IMR-90 (cell line): ENCODE data around the gene LRFN2. TPM values are rescaled to one million over a fixed set of nuclear protein-coding genes. Genes with fewer than 3 reads are reported as not detected.

Source experiments
- ATAC-seq: fragments of 200-7000 bp; cut with Tn5 transposase; 2 replicates; pipeline ENCODE4 v1.9.1; 2020; ENCODE audit warnings: low read depth, mild to moderate bottlenecking, moderate library complexity
- BruUV-seq: library from RNA; stranded (reverse); fragments of 400-500 nt; replicated peaks from 2 replicates; lab custom pipeline; 2021; lab: Mats Ljungman, UMichigan
- CTCF ChIA-PET: fragments of 300-600 bp; formaldehyde crosslinking; extraction: SDS; loops from one replicate; lab custom pipeline; 2021; ENCODE audit warnings: antibody characterized with exemption; lab: Yijun Ruan, JAX
- POLR2A ChIA-PET: fragments of 300-600 bp; sonication (Branson Sonifier 250); formaldehyde crosslinking; loops from one replicate; lab custom pipeline; 2022; ENCODE audit warnings: antibody characterized with exemption; ENCODE audit not compliant: unreplicated experiment; lab: Charles Lee
- DNase-seq: peaks from one replicate; pipeline ENCODE4 v3.0.0; 2013
- H2AFZ ChIP-seq: replicated peaks from 2 replicates; pipeline ENCODE3; 2013; ENCODE audit warnings: low read length, mild to moderate bottlenecking; ENCODE audit not compliant: poor library complexity
- H2AK5ac ChIP-seq: 2 replicates; pipeline ENCODE4 v1.6.1; 2013; ENCODE audit warnings: low read depth, low read length, inconsistent platforms
- H2AK9ac ChIP-seq: replicated peaks from 2 replicates; pipeline ENCODE3; 2013; ENCODE audit warnings: mild to moderate bottlenecking, low read depth, low read length, moderate library complexity; ENCODE audit not compliant: poor library complexity
- H2BK120ac ChIP-seq: 2 replicates; pipeline ENCODE4 v1.6.1; 2013; ENCODE audit warnings: low read depth, low read length, inconsistent platforms
- H2BK15ac ChIP-seq: 3 replicates; pipeline ENCODE4 v1.6.1; 2013; ENCODE audit warnings: low read depth, low read length, inconsistent platforms
- H2BK20ac ChIP-seq: 2 replicates; pipeline ENCODE4 v1.6.1; 2013; ENCODE audit warnings: low read depth, mild to moderate bottlenecking, inconsistent platforms, low read length, moderate library complexity
- H2BK5ac ChIP-seq: 2 replicates; pipeline ENCODE4 v1.6.1; 2013; ENCODE audit warnings: mild to moderate bottlenecking, low read depth, low read length, inconsistent platforms; ENCODE audit not compliant: poor library complexity, severe bottlenecking
- H3K14ac ChIP-seq: replicated peaks from 2 replicates; pipeline ENCODE4 v1.6.1; 2013; ENCODE audit warnings: low read depth, low read length, inconsistent platforms
- H3K18ac ChIP-seq: 2 replicates; pipeline ENCODE4 v1.6.1; 2013; ENCODE audit warnings: low read depth, low read length, control low read depth
- H3K23ac ChIP-seq: 2 replicates; pipeline ENCODE4 v1.6.1; 2013; ENCODE audit warnings: low read depth, low read length, inconsistent platforms
- H3K27ac ChIP-seq: 2 replicates; pipeline ENCODE4 v1.5.1; 2013; ENCODE audit warnings: mild to moderate bottlenecking, control low read depth, low read length; ENCODE audit not compliant: insufficient read depth
- H3K27me3 ChIP-seq: 2 replicates; pipeline ENCODE4 v1.6.1; 2013; ENCODE audit warnings: low read length; ENCODE audit not compliant: control insufficient read depth, insufficient read depth
- H3K36me3 ChIP-seq: 2 replicates; pipeline ENCODE4 v1.6.1; 2013; ENCODE audit warnings: low read length, mixed read lengths; ENCODE audit not compliant: control insufficient read depth, insufficient read depth
- H3K4ac ChIP-seq: 2 replicates; pipeline ENCODE4 v1.6.1; 2013; ENCODE audit warnings: low read depth, low read length, inconsistent platforms
- H3K4me1 ChIP-seq: 2 replicates; pipeline ENCODE4 v1.6.1; 2013; ENCODE audit warnings: low read length, mixed read lengths; ENCODE audit not compliant: control insufficient read depth, insufficient read depth
- H3K4me2 ChIP-seq: 2 replicates; pipeline ENCODE4 v1.6.1; 2013; ENCODE audit warnings: low read depth, mild to moderate bottlenecking, control low read depth, low read length, moderate library complexity
- H3K4me3 ChIP-seq: 2 replicates; pipeline ENCODE4 v1.5.1; 2013; ENCODE audit warnings: low read depth, mild to moderate bottlenecking, control low read depth, low read length, moderate library complexity; ENCODE audit not compliant: insufficient read depth
- H3K56ac ChIP-seq: 2 replicates; pipeline ENCODE4 v1.6.1; 2013; ENCODE audit warnings: low read length, inconsistent platforms; ENCODE audit not compliant: insufficient read depth; ENCODE audit errors: extremely low read depth
- H3K79me1 ChIP-seq, 2 experiments: 2 replicates each; pipeline ENCODE4 v1.6.1; 2013; ENCODE audit warnings: low read length in 2 of 2, inconsistent platforms in 1 of 2, low read depth in 1 of 2
- H3K9ac ChIP-seq: 2 replicates; pipeline ENCODE4 v1.6.1; 2013; ENCODE audit warnings: low read depth, low read length, control low read depth
- H3K9me1 ChIP-seq: 2 replicates; pipeline ENCODE4 v1.6.1; 2013; ENCODE audit warnings: low read length, inconsistent platforms; ENCODE audit not compliant: insufficient read depth
- H3K9me3 ChIP-seq: 2 replicates; pipeline ENCODE4 v1.6.1; 2013; ENCODE audit warnings: low read length; ENCODE audit not compliant: control insufficient read depth, insufficient read depth
- H4K20me1 ChIP-seq: 2 replicates; pipeline ENCODE4 v1.6.1; 2013; ENCODE audit warnings: low read length, inconsistent platforms; ENCODE audit not compliant: insufficient read depth
- H4K5ac ChIP-seq: 2 replicates; pipeline ENCODE4 v1.6.1; 2013; ENCODE audit warnings: mild to moderate bottlenecking, low read depth, low read length, control low read depth
- H4K8ac ChIP-seq, 2 experiments: 2 replicates each; pipeline ENCODE4 v1.6.1; 2013; ENCODE audit warnings: low read depth in 2 of 2, low read length in 2 of 2, control low read depth in 1 of 2, inconsistent platforms in 1 of 2
- H4K91ac ChIP-seq: 2 replicates; pipeline ENCODE4 v1.6.1; 2013; ENCODE audit warnings: low read depth, low read length, inconsistent platforms; ENCODE audit not compliant: insufficient read depth
- CHD1 ChIP-seq: IDR thresholded peaks from 2 replicates; pipeline ENCODE4 v1.6.1; 2012; ENCODE audit warnings: low read depth, low read length, improper control_type of control experiment
- FOS ChIP-seq: fragments of 150-350 bp; IDR thresholded peaks from 2 replicates; pipeline ENCODE4 v1.6.1; 2016; ENCODE audit warnings: low read depth, low read length
- MXI1 ChIP-seq: IDR thresholded peaks from 2 replicates; pipeline ENCODE4 v1.6.1; 2012; ENCODE audit warnings: low read depth, mild to moderate bottlenecking, low read length, moderate library complexity, borderline replicate concordance
- RFX5 ChIP-seq: IDR thresholded peaks from 2 replicates; pipeline ENCODE4 v1.8.0; 2012; ENCODE audit warnings: low read depth, mild to moderate bottlenecking, low read length, moderate library complexity
- WGBS, 2 experiments: methylation state at CpG; one replicate each; pipeline versions ENCODE4 v1.1.5 to v1.1.7; 2013; ENCODE audit warnings: missing lambda C conversion rate in 2 of 2; ENCODE audit not compliant: insufficient read length in 1 of 2; ENCODE audit errors: extremely low coverage in 2 of 2; 5-methylcytosine and 5-hydroxymethylcytosine counted together
- dilution Hi-C: fragments of 300-500 bp; cut with HindIII; formaldehyde crosslinking; loops from one replicate; pipeline ENCODE4 v1.14.3; 2018; ENCODE audit warnings: low sequenced_read_pairs; ENCODE audit not compliant: unreplicated experiment
- in situ Hi-C: fragments of 300-500 bp; cut with MboI; formaldehyde crosslinking; loops from 3 replicates; pipeline ENCODE4 v1.14.3; 2019; ENCODE audit warnings: low sequenced_read_pairs, inconsistent platforms, mixed read lengths
- intact Hi-C: fragments of 100-400 bp; cut with micrococcal nuclease; formaldehyde crosslinking; loops from 2 replicates; pipeline ENCODE4 v1.10.0; 2022
- polyA plus RNA-seq, 3 experiments: library from polyadenylated mRNA; depleted of rRNA; stranded (reverse); fragments of >200 nt; gene quantifications; 2 replicates each; pipeline ENCODE4 v1.2.3, GENCODE V29; 2012; ENCODE audit warnings: low replicate concordance in 1 of 3
- total RNA-seq: library from RNA; depleted of rRNA; stranded (reverse); fragments of >200 nt; gene quantifications from 2 replicates; pipeline ENCODE4 v1.2.3, GENCODE V29; 2012

The LRFN2 gene
- total and polyA plus RNA-seq, 2 of the 4 experiments (the other 2 are of a cell fraction): not detected

DNA sequence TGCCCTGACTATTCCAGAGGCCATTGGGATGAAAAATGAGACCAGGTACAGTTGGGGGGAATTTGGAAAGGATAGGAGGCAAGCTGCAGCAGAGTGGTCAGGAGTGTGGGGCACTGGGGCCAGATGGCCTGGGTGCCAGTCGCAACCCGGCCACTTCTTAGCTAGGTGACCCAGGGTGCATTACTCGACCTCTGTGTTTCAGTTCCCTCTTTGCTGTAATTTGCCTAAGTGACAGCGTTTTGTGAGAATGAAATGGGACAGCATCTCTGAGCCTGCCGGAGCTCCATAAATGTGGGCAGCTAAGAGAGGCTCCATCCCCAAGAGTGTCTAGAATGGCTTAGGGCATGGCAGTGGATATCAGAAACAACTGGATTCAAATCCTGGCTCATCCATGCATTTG is 13.9 kb downstream of the LRFN2 start:
- Histone ChIP-seq H3K4me1 (no peaks in the 10 kb centered on the region), H3K36me3 (no peaks in the 10 kb centered on the region), H4K5ac (no peak overlapping the region), H2AK5ac (no peak overlapping the region), H3K4me2 (no peak overlapping the region), H3K9me3 (no peaks in the 10 kb centered on the region), H2BK120ac (no peak overlapping the region), H2BK15ac (no peak overlapping the region), H3K23ac (no peak overlapping the region), H4K91ac (no peak overlapping the region), H2BK5ac (no peak overlapping the region), H3K27me3 (no peaks in the 10 kb centered on the region; the same call in 1 of the 2 replicates), H3K9me1 (no peaks in the 10 kb centered on the region), H2AK9ac (no peak overlapping the region), H3K4me3 (no peak overlapping the region), H3K18ac (no peak overlapping the region), H3K4ac (no peak overlapping the region), H4K20me1 (no peaks in the 10 kb centered on the region), H2BK20ac (no peak overlapping the region), H3K14ac (no peak overlapping the region), H3K79me1 (no peaks in the 10 kb centered on the region), H4K8ac (no peak overlapping the region), H3K9ac (no peak overlapping the region), H2AFZ (no peak overlapping the region), H3K27ac (no peak overlapping the region), H3K56ac (no peak overlapping the region)
- intact Hi-C loops (no loop called here), dilution Hi-C loops (no loop called here), in situ Hi-C loops (no loop called here)
- TF ChIP-seq FOS (no peak), CHD1 (no peak), RFX5 (no peak), MXI1 (no peak)
- ChIA-PET CTCF (no interaction called here), POLR2A (no interaction called here)
- WGBS, 2 experiments: 71% methylated on average over 1 of the region's 5 CpGs; no CpG with 5 or more reads in 1 of the 2 experiments
- DNase-seq: no peak
- ATAC-seq: no peak
- no TSS peak for BruUV-seq
